ENCODE results near the gene DGKQ. TPM values are rescaled to one million over a fixed set of nuclear protein-coding genes. Genes with fewer than 3 reads are reported as not detected.

Gene DGKQ
- total RNA-seq, 2 experiments from 2014 or later = 17.6 to 19.2 TPM

DNA sequence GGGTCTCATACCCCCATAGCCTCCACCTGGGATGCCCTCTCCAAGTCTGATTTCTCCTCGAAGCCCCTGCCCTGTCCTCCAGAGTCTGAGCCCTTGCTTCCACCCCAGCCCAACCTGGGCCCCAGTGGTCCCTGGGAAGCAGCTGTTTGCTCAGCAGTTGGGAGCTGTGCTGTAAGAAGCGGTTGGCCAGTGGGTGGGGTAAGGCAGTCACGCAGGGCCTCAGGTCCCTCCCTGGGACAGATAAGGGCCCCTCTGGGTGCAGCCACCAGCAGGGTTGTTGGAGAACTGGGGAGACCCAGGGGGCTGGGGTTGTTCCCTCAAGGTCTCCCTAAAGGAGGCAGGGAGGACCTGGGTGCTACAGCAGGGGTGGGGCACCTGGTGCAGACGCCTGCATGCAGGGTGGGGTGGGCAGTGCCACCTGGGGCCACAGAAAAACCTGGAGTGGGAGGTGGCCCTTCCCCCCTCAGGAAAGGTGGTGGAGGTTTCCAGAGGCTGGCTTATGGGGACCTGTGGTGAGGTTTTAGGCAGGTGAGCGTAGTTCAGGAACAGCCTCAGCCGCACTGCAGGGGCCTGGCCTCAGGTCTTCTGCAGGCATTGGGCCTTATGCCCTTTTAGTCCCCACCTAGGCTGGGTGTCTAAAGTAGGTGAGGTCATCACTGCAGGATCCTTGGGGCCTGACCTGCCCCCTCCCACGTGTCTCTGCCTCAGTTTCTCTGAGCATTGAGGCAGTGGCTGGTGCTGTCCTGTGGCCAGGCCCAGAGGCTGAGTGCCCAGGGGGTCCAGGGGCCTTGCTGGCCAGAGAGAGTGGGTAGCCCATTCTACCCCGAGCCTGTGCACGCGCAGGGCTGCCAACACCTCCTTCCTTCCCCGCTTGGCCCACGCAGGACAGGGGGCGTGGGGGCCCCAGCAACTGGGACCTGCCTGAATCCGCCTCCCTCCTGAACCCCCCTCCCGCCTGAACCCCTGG lies 22.9 kb upstream of the DGKQ start:
- ChIA-PET POLR2A (no interaction called here), CTCF (no interaction called here)
- Histone ChIP-seq H3K27ac (ENCODE audit: low read depth in 1 of 2, low read length in 2 of 2) (no peak overlapping the region), H3K4me1 (ENCODE audit: insufficient read depth, low read length) (peaks cover 15% of the 10 kb centered on the region), H3K27me3 (ENCODE audit: control insufficient read depth in 1 of 2, insufficient read depth in 2 of 2, low read length in 2 of 2) (peaks cover 32 to 33% of the 10 kb centered on the region in 2 experiments), H3K4me3 (ENCODE audit: low read length) (no peak overlapping the region), H3K9me3 (ENCODE audit: control insufficient read depth in 1 of 2, insufficient read depth in 1 of 2, low read length in 2 of 2) (peaks cover 0 to 11% of the 10 kb centered on the region in 2 experiments), H3K36me3 (ENCODE audit: insufficient read depth, low read length) (no peaks in the 10 kb centered on the region)
- no peak overlapping the region for H3K27ac Mint-ChIP-seq
- intact Hi-C loops (cut with DNase I, micrococcal nuclease) = no loop called here
- H3K27me3 Mint-ChIP-seq = peaks cover 18% of the 10 kb centered on the region
- DNase-seq = no peak
- H3K4me1 Mint-ChIP-seq (ENCODE audit: low read depth) = peaks cover 16% of the 10 kb centered on the region
- H3K36me3 Mint-ChIP-seq (ENCODE audit: low read depth) = no peaks in the 10 kb centered on the region
- TF ChIP-seq, protein P1, sequence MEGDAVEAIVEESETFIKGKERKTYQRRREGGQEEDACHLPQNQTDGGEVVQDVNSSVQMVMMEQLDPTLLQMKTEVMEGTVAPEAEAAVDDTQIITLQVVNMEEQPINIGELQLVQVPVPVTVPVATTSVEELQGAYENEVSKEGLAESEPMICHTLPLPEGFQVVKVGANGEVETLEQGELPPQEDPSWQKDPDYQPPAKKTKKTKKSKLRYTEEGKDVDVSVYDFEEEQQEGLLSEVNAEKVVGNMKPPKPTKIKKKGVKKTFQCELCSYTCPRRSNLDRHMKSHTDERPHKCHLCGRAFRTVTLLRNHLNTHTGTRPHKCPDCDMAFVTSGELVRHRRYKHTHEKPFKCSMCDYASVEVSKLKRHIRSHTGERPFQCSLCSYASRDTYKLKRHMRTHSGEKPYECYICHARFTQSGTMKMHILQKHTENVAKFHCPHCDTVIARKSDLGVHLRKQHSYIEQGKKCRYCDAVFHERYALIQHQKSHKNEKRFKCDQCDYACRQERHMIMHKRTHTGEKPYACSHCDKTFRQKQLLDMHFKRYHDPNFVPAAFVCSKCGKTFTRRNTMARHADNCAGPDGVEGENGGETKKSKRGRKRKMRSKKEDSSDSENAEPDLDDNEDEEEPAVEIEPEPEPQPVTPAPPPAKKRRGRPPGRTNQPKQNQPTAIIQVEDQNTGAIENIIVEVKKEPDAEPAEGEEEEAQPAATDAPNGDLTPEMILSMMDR (IDR thresholded peaks at IDR 0.05) = no peak
- no peaks in the 10 kb centered on the region for H3K9me3 Mint-ChIP-seq
- no peak overlapping the region for H3K4me3 Mint-ChIP-seq
- ATAC-seq (ENCODE audit: poor library complexity) = no peak

DNA sequence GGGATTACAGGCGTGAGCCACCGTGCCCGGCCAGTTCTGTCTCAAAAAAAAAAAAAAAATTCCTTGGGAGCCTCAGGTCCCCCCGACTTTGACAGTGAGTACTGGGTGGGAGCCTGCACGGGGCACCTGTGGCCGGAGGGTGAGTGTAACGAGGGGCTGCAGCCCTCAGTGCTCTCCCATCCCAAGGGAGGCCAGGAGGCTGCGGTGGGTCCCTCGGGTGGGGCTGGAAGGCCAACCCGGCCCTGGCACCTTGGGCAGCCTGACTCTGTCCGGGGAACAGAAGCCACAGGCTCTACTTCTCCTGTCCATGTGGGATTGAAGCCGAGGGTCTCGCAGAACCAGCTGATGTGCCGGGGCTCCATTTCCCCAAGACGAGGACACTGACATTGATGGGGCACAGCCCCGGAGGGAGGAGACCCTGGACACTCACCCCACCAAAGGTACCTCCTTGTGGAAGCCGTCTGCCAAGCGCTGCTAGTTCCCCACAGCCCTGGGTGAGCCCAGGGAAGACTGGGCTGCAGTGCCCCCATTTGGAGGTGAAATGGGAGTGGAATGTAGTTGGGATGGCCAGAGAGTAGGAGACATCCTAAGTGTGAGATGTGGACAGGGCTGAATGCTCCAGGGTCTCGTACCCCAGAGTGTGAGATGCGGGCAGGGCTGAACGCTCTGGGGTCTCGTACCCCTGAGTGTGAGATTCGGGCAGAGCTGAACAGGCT lies 22.1 kb upstream of the DGKQ start:
- no peak overlapping the region for H3K27ac ChIP-seq (ENCODE audit: low read depth in 1 of 2, low read length in 2 of 2)
- intact Hi-C loops (cut with DNase I, micrococcal nuclease) = no loop called here
- CTCF ChIA-PET = no interaction called here

More for the DNA sequence above, 22.1 kb upstream of the DGKQ start:
- DNase-seq (no peak), ATAC-seq (ENCODE audit: poor library complexity) (no peak)
- Mint-ChIP-seq H3K4me3 (no peak overlapping the region), H3K27ac (no peak overlapping the region), H3K27me3 (peaks cover 16% of the 10 kb centered on the region), H3K4me1 (ENCODE audit: low read depth) (peaks cover 16% of the 10 kb centered on the region), H3K36me3 (ENCODE audit: low read depth) (no peaks in the 10 kb centered on the region), H3K9me3 (no peaks in the 10 kb centered on the region)
- Histone ChIP-seq H3K27me3 (ENCODE audit: control insufficient read depth in 1 of 2, insufficient read depth in 2 of 2, low read length in 2 of 2) (peaks cover 23 to 25% of the 10 kb centered on the region in 2 experiments), H3K9me3 (ENCODE audit: control insufficient read depth in 1 of 2, insufficient read depth in 1 of 2, low read length in 2 of 2) (peaks cover 0 to 11% of the 10 kb centered on the region in 2 experiments), H3K4me1 (ENCODE audit: insufficient read depth, low read length) (peaks cover 15% of the 10 kb centered on the region), H3K4me3 (ENCODE audit: low read length) (no peak overlapping the region), H3K36me3 (ENCODE audit: insufficient read depth, low read length) (peaks cover 2% of the 10 kb centered on the region)
- POLR2A ChIA-PET = no interaction called here
- TF ChIP-seq, protein P1 (IDR thresholded peaks at IDR 0.05) = no peak
